Subcutaneous adipose tissue (tissue), 4 donors: ENCODE data around the gene TBC1D17. TPM values are rescaled to one million over a fixed set of nuclear protein-coding genes. Genes with fewer than 3 reads are reported as not detected.

ENCODE experiments used
- total RNA-seq, 4 donors: library from RNA; depleted of rRNA; stranded (reverse); fragments of >200 nt; gene quantifications; one replicate each; pipeline ENCODE4 v1.1.0, GENCODE V29; 2016
- TF ChIP-seq, protein P1 (sequence below): fragments of 450-650 bp; IDR thresholded peaks from one replicate; pipeline ENCODE4 v1.5.1; 2016; ENCODE audit warnings: low read depth, mild to moderate bottlenecking, control low read depth, antibody characterized with exemption, moderate library complexity

TBC1D17 gene
- total RNA-seq, 4 donors from 2014 or later, result 19.2 to 60.8 (median 29.1) TPM

DNA sequence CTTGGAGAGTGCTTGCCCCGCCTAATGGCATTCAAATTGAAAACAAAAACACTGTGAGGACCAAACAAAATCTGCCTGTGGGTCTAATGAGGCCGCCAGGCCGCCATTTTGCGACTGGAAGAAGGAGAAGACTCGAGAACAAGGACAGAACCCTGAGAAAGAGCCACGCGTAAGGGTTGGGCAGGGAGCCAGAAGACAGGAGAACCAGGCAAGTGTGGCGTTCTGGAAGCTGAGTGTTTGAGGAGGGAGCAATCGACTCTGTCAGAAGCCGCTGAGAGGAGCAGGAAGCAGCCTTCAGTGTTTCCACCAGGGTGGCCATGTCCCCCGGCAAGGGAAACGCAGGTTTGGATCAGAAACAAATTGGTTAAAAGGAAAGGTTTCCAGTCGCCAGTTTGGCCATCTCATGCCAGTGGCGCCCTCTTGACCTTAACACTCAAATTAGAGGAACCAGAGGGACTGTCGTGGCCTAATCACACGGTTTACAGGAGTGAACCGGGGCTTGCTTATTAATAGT lies 36.7 kb upstream of the TBC1D17 start:
- TF ChIP-seq, protein P1, sequence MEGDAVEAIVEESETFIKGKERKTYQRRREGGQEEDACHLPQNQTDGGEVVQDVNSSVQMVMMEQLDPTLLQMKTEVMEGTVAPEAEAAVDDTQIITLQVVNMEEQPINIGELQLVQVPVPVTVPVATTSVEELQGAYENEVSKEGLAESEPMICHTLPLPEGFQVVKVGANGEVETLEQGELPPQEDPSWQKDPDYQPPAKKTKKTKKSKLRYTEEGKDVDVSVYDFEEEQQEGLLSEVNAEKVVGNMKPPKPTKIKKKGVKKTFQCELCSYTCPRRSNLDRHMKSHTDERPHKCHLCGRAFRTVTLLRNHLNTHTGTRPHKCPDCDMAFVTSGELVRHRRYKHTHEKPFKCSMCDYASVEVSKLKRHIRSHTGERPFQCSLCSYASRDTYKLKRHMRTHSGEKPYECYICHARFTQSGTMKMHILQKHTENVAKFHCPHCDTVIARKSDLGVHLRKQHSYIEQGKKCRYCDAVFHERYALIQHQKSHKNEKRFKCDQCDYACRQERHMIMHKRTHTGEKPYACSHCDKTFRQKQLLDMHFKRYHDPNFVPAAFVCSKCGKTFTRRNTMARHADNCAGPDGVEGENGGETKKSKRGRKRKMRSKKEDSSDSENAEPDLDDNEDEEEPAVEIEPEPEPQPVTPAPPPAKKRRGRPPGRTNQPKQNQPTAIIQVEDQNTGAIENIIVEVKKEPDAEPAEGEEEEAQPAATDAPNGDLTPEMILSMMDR, result no peak

DNA sequence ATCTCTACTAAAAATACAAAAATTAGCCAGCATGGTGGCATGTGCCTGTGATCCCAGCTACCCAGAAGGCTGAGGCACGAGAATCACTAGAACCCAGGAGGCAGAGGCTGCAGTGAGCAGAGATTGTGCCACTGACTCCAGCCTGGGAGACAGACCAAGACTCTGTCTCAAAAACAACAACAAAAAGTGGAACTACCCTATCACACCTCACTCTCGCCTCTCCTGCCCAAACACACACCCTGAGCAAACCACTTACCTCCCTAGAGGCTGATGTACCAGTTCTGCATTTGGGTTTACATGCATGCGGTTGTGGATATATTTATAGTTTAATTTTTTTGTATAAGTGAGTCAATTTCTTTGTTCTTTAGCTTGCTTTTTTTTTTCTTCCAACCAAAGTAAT lies 34.2 kb upstream of the TBC1D17 start:
- TF ChIP-seq, protein P1, result no peak

DNA sequence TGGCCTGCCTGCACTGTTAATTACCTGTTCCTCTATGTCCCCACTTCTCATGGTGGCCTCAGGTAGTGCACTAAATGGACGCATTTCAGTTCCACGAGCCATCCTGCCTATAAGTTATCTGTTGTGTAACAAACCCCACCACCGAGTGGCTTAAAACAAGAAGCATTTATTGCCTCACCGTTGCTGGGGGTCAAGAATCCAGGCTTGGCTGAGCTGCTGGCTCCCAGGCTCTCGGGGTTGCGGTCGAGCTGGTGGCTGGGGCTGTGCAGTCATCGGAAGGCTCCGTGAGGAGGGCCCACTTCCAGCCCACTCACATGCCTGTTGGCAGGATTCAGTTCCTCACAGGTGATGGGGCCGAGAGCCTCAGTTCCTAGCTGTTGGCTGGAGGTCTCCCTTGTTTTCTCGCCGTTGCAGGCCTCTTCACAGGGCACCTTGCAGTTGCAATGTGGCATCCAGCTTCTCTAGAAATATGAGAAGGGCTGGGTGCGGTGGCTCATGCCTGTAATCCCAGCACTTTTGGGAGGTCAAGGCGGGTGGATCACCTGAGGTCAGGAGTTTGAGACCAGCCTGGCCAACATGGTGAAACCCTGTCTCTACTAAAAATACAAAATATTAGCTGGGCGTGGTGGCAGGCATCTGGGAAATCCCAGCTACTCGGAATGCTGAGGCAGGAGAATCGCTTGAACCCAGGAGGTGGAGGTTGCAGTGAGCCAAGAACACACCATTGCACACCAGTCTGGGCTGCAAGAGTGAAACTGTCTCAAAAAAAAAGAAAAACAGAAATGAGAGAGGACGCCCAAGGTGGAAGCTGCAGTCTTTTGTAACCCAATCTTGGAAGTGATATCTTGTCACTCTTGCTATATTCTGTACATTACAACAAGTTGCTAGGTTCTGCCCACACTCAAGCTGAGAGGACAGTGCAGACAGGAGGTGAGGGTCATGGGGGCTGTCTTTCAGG lies 33.1 kb upstream of the TBC1D17 start:
- TF ChIP-seq, protein P1, result no peak

DNA sequence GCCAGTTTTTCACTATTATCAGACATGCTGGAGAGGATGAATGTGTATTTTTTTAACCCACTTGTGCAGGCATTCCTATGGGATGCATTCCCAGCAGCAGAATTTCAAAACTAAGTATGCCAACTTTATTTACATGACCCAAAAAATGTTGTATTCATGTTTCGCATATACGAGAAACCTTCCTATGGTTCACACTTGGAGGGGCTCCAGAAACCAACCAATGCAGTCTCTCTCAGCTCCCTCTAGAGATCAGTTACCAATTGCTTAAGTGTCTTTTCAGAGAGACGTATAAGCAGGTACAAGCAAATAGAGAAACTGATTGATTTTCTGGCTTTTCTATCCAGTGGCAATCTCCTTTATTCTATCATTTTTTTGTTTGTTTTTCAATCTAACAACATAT lies 32.1 kb upstream of the TBC1D17 start:
- TF ChIP-seq, protein P1, result no peak

DNA sequence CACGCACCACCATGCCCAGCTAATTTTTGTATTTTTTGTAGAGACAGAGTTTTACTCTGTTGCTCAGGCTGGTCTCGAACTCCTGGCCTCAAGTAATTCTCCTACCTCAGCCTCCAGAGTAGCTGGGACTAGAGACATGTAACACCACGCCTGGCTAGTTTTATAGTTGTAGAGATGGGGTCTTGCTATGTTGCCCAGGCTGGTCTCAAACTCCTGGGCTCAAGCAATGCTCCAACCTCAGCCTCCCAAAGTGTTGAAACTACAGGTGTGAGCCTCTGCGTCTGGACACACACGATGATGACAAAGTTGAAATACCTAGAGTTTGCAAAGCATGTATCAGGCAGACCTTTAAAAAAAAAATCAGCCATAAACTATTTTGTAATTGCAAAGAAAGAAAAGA lies 31.1 kb upstream of the TBC1D17 start:
- TF ChIP-seq, protein P1, result no peak

DNA sequence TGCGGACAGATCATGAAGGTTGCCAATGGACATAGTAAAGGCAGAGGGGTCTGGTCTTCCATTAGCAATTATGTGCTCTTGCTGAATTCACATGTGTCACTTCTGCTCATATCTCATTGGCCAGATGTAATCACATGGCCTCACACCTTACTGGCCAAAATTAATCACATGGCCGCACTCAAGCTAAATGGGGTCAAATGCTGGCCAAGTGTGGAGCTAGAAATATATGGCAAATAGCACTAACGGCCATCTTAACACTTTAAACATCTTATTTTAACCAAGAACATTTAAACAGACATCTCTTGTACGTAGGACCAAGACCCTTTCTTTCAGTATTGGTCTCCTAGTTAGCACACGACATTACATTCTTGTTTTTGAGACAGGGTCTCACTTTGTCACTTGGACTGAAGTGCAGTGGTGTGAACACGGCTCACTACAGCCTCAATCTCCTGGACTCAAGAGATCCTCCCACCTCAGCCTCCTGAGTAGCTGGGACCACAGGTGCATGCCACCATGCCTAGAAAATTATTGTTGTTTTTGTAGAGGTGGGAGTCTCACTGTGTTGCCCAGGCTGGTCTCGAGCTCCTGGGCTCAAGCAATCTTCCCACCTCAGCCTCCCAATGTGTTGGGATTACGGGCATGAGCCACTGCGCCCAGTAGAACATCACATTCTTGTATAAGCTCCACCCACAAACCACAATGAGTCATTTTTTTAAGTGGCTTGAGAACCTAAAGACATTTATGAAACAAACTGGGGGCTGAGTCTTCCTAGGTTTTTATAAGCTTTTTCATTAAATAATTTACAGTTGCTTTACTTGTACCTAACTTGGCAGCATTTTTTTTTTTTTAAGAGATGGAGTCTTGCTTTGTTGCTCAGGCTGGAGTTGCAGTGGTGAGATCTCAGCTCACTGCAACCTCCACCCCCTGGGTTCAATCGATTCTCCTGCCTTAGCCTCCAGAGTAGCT lies 29.5 kb upstream of the TBC1D17 start:
- TF ChIP-seq, protein P1, result no peak

DNA sequence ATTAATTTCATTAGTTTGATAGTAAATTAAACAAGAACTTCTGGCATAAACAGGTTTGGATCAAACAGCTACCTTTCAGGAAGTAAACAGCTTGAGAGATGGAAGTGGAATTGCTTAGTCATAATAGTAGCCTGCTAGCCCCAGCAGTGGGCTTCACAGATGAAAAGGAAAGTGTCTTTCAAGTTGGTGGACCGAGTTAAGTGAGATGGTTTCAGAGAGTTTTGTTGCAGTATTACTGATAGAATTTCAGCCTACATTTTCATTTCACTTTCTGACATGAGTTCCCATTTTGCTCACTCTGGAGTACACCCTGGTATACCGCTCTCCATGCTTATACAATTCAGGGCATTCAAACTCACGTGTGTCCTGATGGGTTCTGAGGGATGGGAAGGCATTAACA lies 28.6 kb upstream of the TBC1D17 start:
- TF ChIP-seq, protein P1, result no peak
